Right renal pelvis (tissue), 4 donors: Measurements from ENCODE around the gene TM4SF18. TPM values are rescaled to one million over a fixed set of nuclear protein-coding genes. Genes with fewer than 3 reads are reported as not detected.

Source experiments
- DNase-seq, 4 donors: peaks; one replicate each; pipeline ENCODE4 v3.0.0-alpha.2; 2013; ENCODE audit warnings: low read depth in 4 of 4, low spot score in 3 of 4, missing footprints in 1 of 4
- polyA plus RNA-seq, 4 donors: library from polyadenylated mRNA; unstranded; fragments of 120-200 nt; gene quantifications; one replicate each; pipeline ENCODE4 v1.2.1, GENCODE V29; 2013; ENCODE audit not compliant: insufficient read length in 4 of 4

The TM4SF18 gene
- polyA plus RNA-seq, 4 donors, result 23.4 to 35.6 (median 32.7) TPM

DNA sequence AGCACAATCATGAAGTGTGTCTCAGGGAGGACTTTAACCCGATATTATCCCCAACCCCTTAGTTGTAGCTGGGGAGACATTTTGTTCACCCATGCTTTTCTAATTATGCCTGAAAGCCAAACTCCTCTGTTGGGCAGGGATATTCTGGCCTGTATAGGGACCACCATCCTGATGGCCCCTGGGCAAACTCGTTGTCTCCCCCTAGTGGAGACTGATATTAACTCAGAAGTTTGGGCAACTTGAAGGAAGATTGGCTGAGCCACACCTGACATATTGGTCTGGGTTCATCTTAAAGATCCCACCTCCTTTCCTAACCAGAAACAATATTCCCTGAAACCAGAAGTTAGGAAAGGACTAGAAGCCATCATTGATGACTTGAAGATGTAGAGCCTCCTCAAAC is 42.3 kb downstream of the TM4SF18 start:
- DNase-seq, result no peak

DNA sequence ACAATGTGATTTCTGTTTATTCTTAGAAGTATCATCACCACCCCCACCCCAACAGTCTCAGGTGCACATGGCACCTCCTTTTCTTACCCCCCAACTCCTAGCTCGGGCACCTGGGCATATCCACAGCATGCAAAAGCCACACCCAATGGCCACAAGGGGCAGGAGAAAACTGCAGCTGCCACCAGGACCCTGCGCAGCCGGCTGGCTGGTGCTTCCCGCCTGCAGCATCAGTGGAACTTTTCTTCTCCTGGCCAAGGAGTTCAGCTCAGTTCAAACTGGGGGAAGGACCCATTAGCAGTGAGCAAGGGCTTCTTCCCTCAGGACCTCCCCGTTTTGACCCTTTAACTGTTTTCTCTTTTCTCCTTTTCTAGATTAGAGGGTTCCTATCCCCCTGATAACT is 44.8 kb downstream of the TM4SF18 start:
- no peak for DNase-seq

- DNase-seq, result no peak
Observed at GRCh38 chr3:149284034-149284433, 49.4 kb downstream of the TM4SF18 start.

GRCh38 chr3:149283401-149283800 is 50.0 kb downstream of the TM4SF18 start:
- DNase-seq, result no peak

DNA sequence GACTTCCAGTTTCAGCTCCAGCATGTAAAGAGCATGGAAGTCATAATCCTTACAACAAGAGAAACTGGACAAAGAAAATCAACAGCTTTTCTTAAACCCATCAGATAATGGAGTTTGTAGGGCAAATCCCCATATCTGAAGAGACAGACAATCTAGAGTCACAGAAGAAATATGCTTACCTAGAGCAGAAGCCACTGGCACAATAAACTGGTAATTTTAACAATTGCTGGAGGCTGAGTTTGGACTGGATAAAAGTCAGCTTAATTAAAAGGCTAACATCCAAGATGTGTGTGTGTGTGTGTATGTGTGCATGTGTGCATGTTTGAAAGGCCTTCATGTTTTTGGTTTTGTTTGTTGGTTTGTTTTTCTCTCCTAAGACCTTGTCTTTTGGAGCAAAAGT is 50.6 kb downstream of the TM4SF18 start:
- no peak for DNase-seq

DNA sequence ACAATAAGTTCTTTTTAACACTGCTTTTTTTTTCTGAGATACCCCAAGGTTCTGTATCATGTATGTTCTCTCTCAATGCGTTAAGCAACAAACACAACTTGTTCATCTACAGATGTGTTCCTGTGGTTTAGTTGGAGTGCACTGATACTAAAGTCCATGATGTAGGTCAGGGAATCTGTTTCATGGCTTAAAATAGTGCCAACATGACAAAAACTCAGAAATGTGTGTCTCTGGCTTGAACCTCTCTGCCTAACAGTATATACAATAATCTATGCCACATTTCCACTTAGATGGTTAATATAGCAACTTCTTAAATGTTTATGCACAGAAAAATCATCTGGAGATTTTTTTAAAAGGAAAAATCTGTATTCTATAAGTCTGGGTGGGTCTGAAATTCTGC is 51.1 kb downstream of the TM4SF18 start:
- DNase-seq, result no peak

DNA sequence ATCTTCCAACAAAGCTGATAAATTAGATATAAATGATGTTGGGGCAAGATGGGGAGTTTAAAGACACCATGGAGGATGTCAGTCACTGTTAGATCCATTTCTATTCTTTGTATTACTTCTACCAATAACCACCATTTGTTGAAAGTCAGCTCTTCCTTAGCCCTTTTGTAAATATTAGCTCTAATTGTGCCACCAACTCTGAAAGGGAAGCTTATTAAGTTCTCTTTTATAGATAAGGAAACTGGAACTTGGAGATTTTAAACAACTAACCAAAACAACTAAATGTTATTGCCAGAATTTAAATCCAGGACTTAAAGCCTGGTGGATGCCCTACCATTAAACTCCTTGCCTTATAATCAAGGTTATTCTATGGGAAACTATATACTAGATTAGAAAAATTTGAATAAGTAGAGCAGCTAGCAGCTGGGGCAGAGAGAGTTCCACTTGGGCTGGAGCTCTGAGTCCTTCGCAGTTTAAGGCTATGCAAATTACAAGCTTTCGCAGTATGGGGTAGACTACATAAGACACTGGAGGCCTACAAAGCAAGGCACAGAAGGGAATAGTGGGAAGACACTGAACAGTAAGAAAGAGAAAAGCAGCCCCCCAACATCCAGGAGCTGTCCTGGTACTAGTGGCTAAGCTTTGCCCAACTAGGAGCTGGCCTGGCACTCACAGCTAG is 52.6 kb downstream of the TM4SF18 start:
- no peak for DNase-seq

DNA sequence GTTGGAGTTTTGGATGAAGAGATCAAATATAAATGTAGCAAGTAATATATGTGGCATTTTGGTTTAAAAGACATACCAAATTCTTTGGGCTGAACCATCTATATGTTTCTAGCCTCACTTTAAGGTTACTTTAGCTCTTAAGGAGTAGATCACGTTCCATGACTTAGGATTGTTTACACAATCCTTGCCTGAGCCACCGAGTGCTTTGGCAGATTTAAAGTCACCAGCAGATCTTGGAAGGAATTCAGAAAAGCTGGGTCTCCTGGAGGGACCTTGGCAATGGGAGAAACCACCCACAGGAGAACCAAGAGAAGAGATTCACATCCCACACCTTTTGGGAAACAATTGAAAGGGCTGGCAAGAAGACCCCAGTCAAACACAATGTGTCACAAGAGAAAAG is 54.5 kb downstream of the TM4SF18 start:
- no peak for DNase-seq

DNA sequence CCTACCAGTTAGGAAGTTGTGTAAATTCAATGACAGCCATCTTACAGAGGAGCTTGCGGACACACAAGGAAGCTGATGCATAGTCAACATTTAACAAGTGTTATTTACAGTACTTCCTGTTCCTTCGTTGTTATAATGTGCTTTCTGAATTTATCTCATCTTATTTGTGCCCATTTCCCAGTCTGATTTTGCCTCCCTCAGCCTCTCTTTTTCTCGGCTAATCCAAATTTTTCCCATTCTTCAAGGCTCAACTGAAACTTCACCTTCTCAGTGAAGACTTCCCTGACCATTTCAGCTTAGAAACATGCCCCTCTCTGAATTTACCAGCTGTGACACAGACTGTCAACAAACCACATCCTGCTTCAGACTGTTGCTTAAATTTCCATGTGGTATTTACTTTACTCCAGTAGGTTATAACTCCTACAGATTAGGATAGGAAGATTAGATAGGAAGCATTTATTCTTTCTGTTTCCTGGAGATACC is 56.1 kb downstream of the TM4SF18 start:
- no peak for DNase-seq

DNA sequence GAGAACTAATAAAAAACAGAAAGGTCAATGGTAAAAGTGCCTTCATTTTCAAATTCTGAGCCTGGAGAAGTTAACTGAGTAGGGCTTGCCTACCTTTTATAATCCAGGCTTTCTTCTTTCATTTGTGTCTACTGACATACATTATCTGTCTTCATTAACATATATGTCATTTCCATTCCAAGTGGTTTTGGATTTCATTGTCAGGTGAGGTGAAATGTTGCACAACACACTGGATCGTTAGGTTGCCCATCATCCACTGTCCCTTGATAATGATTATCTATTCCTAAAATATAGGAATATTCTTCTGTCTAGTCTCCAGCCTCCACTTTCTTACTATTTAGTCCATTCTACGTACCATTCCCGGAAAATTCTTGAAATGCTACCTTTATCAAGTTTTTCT is 56.8 kb downstream of the TM4SF18 start:
- DNase-seq, result no peak

- DNase-seq, result no peak
Observed at GRCh38 chr3:149274220-149274619, 59.2 kb downstream of the TM4SF18 start.

- peak; percentile 49 to 65 (median 63) for DNase-seq
Observed at GRCh38 chr3:149273096-149273751, 60.2 kb downstream of the TM4SF18 start.

DNA sequence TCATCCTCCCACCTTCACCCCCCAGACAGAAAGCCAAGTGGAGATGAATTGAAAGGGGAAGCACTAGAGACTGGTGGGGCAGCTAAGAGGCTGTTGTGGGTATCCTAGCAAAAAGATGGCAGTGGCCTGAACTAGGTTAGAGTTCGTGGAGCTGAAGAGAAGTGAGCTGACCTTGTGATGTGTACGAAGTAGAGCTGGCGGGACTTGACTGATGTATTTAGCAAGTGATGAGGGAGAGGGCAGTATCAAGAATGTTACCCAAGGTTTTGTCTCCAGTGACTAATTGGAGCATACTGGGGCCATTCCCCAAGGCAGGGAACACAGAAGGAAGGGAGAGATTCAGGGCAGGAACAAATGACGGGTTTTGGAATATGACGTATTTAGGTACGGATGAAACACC is 61.8 kb downstream of the TM4SF18 start:
- DNase-seq, result no peak

DNA sequence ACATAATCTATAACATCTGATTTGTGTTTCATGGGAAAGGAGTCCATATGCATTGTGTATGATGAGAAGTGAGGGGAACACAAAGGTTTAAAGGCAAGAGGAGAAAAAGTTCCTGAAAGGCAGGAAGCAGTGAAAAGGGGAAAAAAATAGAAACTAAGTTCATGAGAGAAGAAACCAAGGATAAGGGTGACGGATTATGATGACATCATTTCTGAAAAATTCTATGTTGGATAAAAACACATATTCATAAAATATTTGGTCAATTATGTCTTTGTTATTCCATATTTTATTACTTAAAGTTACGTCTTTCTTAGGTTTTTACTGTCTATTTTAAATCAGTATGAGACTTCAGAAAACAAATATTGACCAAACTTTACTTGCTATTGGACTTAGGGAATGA is 63.3 kb downstream of the TM4SF18 start:
- DNase-seq, result no peak

DNA sequence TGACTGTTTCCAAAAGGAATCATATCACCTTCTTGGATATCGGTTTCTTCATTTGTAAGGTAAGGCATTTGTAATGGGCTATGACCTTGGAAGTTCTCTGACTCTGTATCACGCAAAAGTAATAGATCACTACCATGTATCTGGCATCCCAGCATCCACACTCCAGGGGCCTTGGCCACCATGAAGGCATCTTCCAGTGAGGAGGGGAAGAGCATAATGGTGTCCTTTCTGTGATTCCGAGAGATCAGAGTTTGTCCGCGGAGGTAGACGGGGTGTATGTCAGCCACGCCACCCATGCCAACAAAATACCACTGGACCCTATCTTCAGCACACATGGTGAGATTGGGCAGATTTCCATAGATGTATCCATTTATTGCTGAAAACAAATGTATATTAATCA is 63.7 kb downstream of the TM4SF18 start:
- DNase-seq, result no peak

Other genes with a start within 250 kb of the TM4SF18 start
- gene HLTF, start 247.1 kb downstream of the TM4SF18 start, polyA plus RNA-seq, result 10 to 100 TPM; 38.9 to 53.2 (median 48.0) TPM
- 10 to 100 TPM; 31.8 to 36.7 (median 34.8) TPM for gene HPS3, start 204.0 kb downstream of the TM4SF18 start, polyA plus RNA-seq
- gene CP, start 111.8 kb downstream of the TM4SF18 start, polyA plus RNA-seq, result 1 to 10 TPM in 2 of 4 donors, under 1 TPM in 2; 0.64 to 1.3 (median 0.97) TPM
- 10 to 100 TPM; 62.9 to 84.1 (median 70.8) TPM for gene TM4SF1, start 44.0 kb upstream of the TM4SF18 start, polyA plus RNA-seq
- 1 to 10 TPM; 1.1 to 3.5 (median 2.3) TPM for gene TM4SF4, start 141.1 kb upstream of the TM4SF18 start, polyA plus RNA-seq